Right lobe of liver (tissue), 6 donors: ENCODE results near the gene LY6G5C. TPM values are rescaled to one million over a fixed set of nuclear protein-coding genes. Genes with fewer than 3 reads are reported as not detected.
A peak's percentile ranks its signal among the peaks of the same experiment; 100 is the strongest.

Source experiments
- ATAC-seq, 4 donors: fragments of 200-7000 bp; cut with Tn5 transposase; one replicate each; pipeline ENCODE4 v1.9.1; 2020; ENCODE audit warnings: mild to moderate bottlenecking in 4 of 4, moderate library complexity in 4 of 4
- DNase-seq, 3 donors: peaks; one replicate each; pipeline ENCODE4 v3.0.0-alpha.2; 2020
- H3K27ac ChIP-seq, 3 donors: fragments of 200-600 bp; one replicate each; pipeline ENCODE4 v1.8.0; 2022
- H3K27me3 ChIP-seq, 2 donors: fragments of 200-600 bp; one replicate each; pipeline ENCODE4 v1.8.0; 2022
- H3K36me3 ChIP-seq, 4 donors: fragments of 200-600 bp; sonication (generic) in 1 of 4; one replicate each; pipeline versions ENCODE4 v1.5.1 to v1.8.0; 2017 to 2022; ENCODE audit warnings: control low read depth in 1 of 4
- H3K4me1 ChIP-seq, 4 donors: fragments of 200-600 bp; sonication (generic) in 1 of 4; one replicate each; pipeline versions ENCODE4 v1.5.1 to v1.8.0; 2017 to 2022; ENCODE audit warnings: control low read depth in 1 of 4
- H3K4me3 ChIP-seq, 3 donors: fragments of 200-600 bp; one replicate each; pipeline ENCODE4 v1.8.0; 2022
- H3K9me3 ChIP-seq, 4 donors: fragments of 200-600 bp; sonication (generic) in 1 of 4; one replicate each; pipeline versions ENCODE4 v1.5.1 to v1.8.0; 2017 to 2022; ENCODE audit warnings: control low read depth in 1 of 4
- POLR2A ChIP-seq: fragments of 450-650 bp; IDR thresholded peaks from one replicate; pipeline ENCODE4 v1.6.1; 2017; ENCODE audit warnings: antibody characterized with exemption, mild to moderate bottlenecking
- WGBS: methylation state at CpG from one replicate; pipeline ENCODE4 v1.1.6; 2018; ENCODE audit warnings: low coverage, low lambda C conversion rate; ENCODE audit not compliant: insufficient coverage; ENCODE audit errors: missing lambda C conversion rate; 5-methylcytosine and 5-hydroxymethylcytosine counted together
- intact Hi-C, 2 donors: fragments of 100-400 bp; cut with DNase I; formaldehyde crosslinking; loops; one replicate each; pipeline versions ENCODE4 v1.11.2 to v1.14.1; 2022
- total RNA-seq, 6 experiments: library from RNA; depleted of rRNA in 2 of 6; stranded (reverse); fragments of >200 nt in 2 of 6; fragmentation: NEBNext Ultra II Directional in 3 of 6; extraction: Animal tissue kit (Norgen Biotek cat#: 25700) in 3 of 6; gene quantifications; one replicate each; pipeline versions ENCODE4 v1.1.0 to v1.2.4, GENCODE V29; 2016 to 2023
- TF ChIP-seq, protein P1 (sequence below), 4 donors: fragments of 200-600 bp in 3 of 4; fragments of 450-650 bp in 1 of 4; IDR thresholded peaks; one replicate each; pipeline versions ENCODE4 v1.5.1 to v1.8.0; 2016 to 2022; ENCODE audit warnings: antibody characterized with exemption in 4 of 4, mild to moderate bottlenecking in 2 of 4
- donor health status: DM: no; HTN: yes; CAD: no.
- donor health status: DM: no; HTN: no; CAD: no.
- donor health status: DM: no; HTN: no; CAD: no.
- donor health status: DM: no; HTN: yes; CAD: no.
- donor health status: DM: no; HTN: yes; CAD: no.

The LY6G5C gene
- total RNA-seq, 6 experiments from 2014 or later: 0.68 to 1.6 (median 1.2) TPM

DNA sequence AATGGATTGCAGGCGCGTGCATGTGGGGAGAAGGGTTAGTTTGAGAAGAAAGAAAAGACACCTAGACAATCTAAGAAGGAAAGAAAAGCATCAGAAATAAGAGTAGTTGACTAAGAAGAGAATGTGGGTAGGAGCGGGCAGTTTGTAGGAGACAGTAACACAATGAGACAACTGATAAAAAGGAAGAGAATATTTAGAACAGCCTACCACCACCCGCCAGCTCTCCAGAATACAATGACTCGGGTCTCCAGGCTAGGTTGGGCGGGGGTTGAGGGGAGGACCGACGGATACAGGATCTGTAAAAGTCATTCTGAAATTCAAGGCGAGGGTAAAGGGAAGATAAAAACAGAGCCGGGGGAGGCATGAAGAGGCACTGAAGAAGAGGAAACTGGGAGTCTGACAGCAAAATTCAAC lies 21.5 kb upstream of the LY6G5C start:
- TF ChIP-seq, protein P1, sequence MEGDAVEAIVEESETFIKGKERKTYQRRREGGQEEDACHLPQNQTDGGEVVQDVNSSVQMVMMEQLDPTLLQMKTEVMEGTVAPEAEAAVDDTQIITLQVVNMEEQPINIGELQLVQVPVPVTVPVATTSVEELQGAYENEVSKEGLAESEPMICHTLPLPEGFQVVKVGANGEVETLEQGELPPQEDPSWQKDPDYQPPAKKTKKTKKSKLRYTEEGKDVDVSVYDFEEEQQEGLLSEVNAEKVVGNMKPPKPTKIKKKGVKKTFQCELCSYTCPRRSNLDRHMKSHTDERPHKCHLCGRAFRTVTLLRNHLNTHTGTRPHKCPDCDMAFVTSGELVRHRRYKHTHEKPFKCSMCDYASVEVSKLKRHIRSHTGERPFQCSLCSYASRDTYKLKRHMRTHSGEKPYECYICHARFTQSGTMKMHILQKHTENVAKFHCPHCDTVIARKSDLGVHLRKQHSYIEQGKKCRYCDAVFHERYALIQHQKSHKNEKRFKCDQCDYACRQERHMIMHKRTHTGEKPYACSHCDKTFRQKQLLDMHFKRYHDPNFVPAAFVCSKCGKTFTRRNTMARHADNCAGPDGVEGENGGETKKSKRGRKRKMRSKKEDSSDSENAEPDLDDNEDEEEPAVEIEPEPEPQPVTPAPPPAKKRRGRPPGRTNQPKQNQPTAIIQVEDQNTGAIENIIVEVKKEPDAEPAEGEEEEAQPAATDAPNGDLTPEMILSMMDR (IDR thresholded peaks at IDR 0.05): no peak
- no peak for TF ChIP-seq POLR2A

DNA sequence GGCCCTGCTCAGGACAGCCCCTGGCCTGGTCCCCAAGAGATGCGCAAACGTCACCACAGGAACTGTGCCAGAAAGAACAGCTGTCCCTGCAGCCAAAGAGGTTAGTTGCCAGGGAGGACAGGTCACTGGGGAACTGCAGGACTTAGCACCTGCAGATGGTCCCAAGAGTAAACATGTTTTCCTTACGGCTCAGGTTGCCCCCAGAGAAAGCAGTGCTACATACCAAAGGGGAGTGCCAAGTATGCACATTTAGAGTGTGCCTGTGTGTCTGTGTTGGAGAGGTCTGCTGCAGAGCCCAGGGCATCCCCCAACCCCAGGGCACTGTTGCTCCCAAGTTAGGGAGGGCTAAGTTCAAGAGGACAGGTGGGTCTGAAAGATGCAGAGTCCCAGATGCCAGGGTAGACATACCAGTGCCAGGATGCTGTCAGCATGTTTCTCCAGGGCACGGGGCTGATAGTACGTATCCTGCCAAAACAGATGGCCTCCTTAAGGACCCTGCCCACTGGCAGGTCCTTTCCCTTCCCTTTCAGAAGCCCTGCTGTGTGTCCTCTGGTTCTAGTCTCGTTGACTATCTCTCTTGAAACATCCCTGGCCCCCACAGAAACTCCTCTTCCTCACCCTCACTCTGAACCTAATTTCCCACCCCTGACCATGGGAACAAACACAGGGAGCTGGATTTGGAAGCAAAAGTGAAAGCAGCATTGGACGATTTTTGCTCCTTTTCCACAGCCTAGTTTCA lies 21.0 kb upstream of the LY6G5C start:
- H3K27me3 ChIP-seq: no peaks in the 10 kb centered on the region
- peaks cover 0 to 21% (median 11%) of the 10 kb centered on the region in 4 donors for H3K4me1 ChIP-seq
- WGBS: 2% methylated on average over 3 of the region's 7 CpGs
- intact Hi-C loops: no loop called here
- H3K36me3 ChIP-seq: peaks cover 0 to 21% (median 2%) of the 10 kb centered on the region in 4 donors
- no peaks in the 10 kb centered on the region for H3K9me3 ChIP-seq
- peak overlapping the region; percentile 71 to 80 (median 77) for H3K4me3 ChIP-seq
- peak in 2 of 4 donors; percentile 15 to 24 for ATAC-seq
- DNase-seq: peak; percentile 58 to 76 (median 69)
- no peak for TF ChIP-seq POLR2A
- TF ChIP-seq, protein P1 (IDR thresholded peaks at IDR 0.05): no peak
- peak overlapping the region; percentile 95 to 98 (median 97) for H3K27ac ChIP-seq

More for the DNA sequence above, 21.5 kb upstream of the LY6G5C start:
- Histone ChIP-seq H3K9me3 (no peaks in the 10 kb centered on the region), H3K4me3 (peak overlapping the region; percentile 71 to 80 (median 77)), H3K27ac (peak overlapping the region; percentile 95 to 98 (median 97)), H3K27me3 (no peaks in the 10 kb centered on the region), H3K36me3 (peaks cover 0 to 20% (median 2%) of the 10 kb centered on the region in 4 donors), H3K4me1 (peaks cover 0 to 21% (median 11%) of the 10 kb centered on the region in 4 donors)
- intact Hi-C loops: no loop called here
- peak; percentile 1 to 6 (median 4) for ATAC-seq
- DNase-seq: no peak
- under 1% methylated on average over 10 of the region's 10 CpGs for WGBS

DNA sequence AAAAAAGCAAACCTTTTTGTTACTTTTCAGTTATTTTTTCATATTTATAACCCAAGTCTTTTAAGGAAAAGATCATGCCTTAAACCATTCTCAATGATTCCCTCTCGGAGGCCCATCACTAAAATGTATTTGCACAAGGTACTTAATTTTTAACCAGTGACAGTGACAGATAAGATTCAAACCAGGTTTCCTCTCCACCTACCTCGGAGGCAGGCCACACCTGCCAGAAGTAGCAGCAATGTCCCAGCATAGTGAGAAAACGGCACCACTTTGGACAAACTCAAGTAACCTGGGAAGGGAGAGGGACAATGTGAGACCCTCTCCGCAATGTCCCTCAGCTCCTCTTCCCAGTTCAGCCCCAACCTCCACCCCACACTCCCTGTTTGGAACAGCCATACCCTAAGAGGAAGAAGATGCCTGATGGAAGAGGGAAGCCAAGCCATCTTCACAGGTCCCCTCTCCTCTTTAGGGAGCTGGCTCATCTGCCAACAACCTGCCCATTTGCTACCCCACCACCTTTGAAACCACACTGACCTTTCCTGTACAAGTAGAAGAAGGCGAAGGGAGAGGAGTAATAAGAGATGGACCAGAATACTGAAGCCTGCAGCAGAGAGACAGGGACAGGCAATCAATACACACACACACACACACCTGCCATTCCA lies 20.0 kb upstream of the LY6G5C start:
- DNase-seq (no peak), ATAC-seq (no peak)
- no peaks in the 10 kb centered on the region for H3K9me3 ChIP-seq
- H3K4me3 ChIP-seq: no peak overlapping the region
- no peak for TF ChIP-seq POLR2A
- TF ChIP-seq, protein P1 (IDR thresholded peaks at IDR 0.05): no peak
- H3K27ac ChIP-seq: no peak overlapping the region
- peaks cover 0 to 29% (median 2%) of the 10 kb centered on the region in 4 donors for H3K36me3 ChIP-seq
- H3K4me1 ChIP-seq: peaks cover 0 to 21% (median 11%) of the 10 kb centered on the region in 4 donors
- WGBS: 47% methylated on average over 4 of the region's 5 CpGs
- intact Hi-C loops: no loop called here
- H3K27me3 ChIP-seq: no peaks in the 10 kb centered on the region

DNA sequence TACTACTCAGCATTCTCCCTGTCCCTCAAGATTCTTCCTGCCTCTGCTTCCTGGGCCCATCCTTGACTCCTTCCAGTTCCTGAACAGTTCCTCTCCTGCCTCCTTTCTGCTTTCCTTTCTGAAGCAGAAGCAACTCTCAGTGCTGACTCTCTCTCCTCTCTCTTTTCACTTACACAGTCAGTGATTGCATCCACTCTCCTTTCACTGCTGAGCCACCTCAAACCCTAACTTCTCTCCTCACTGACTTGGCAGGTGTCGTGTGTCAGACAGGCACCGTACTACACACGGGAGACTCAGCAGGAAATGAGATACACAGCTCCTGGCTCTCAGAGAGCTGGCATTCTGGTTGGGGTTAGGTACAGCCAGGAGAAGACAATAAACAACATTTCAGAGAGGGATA lies 16.7 kb upstream of the LY6G5C start:
- peaks cover 0 to 61% (median 6%) of the 10 kb centered on the region in 4 donors for H3K36me3 ChIP-seq
- intact Hi-C loops: no loop called here
- H3K4me1 ChIP-seq: peaks cover 0 to 18% (median 11%) of the 10 kb centered on the region in 4 donors
- ATAC-seq (no peak), DNase-seq (no peak)
- H3K27me3 ChIP-seq: no peaks in the 10 kb centered on the region
- WGBS: 67% methylated on average over 3 of the region's 3 CpGs
- TF ChIP-seq POLR2A: no peak
- TF ChIP-seq, protein P1 (IDR thresholded peaks at IDR 0.05): no peak
- no peak overlapping the region for H3K4me3 ChIP-seq
- no peaks in the 10 kb centered on the region for H3K9me3 ChIP-seq
- H3K27ac ChIP-seq: no peak overlapping the region
